GM19025 (cell line): ENCODE results near the gene SRC.

Source experiments
- ATAC-seq: cut with Tn5 transposase; IDR thresholded peaks from one replicate; pipeline ENCODE4 v1.9.1; 2021; ENCODE audit warnings: mild to moderate bottlenecking, low read depth, moderate library complexity; ENCODE audit not compliant: unreplicated experiment

The SRC gene

GRCh38 chr20:37345339-37346235 lies at the start of gene SRC:
Gene SRC, plus strand, starts transcription at chr20:37346140. Its CDS starts 38,014 bp downstream, at chr20:37384154.
- ATAC-seq = no peak

- ATAC-seq = no peak
Observed at GRCh38 chr20:37296371-37296770, 49.6 kb upstream of the SRC start.

GRCh38 chr20:37297066-37297736 lies 48.7 kb upstream of the SRC start:
- no peak for ATAC-seq

GRCh38 chr20:37298190-37298939 lies 47.6 kb upstream of the SRC start:
- no peak for ATAC-seq

- ATAC-seq = no peak
Observed at GRCh38 chr20:37299718-37300528, 46.0 kb upstream of the SRC start.

- ATAC-seq = no peak
Observed at GRCh38 chr20:37301120-37301519, 44.8 kb upstream of the SRC start.

- ATAC-seq = no peak
Observed at GRCh38 chr20:37301558-37301957, 44.4 kb upstream of the SRC start.

- no peak for ATAC-seq
Observed at GRCh38 chr20:37302981-37303380, 43.0 kb upstream of the SRC start.

- ATAC-seq = no peak
Observed at GRCh38 chr20:37303637-37304036, 42.3 kb upstream of the SRC start.

- no peak for ATAC-seq
Observed at GRCh38 chr20:37305079-37305478, 40.9 kb upstream of the SRC start.

- no peak for ATAC-seq
Observed at GRCh38 chr20:37305839-37306238, 40.1 kb upstream of the SRC start.

GRCh38 chr20:37308086-37309050 lies 37.6 kb upstream of the SRC start:
- ATAC-seq = peak; percentile 92

GRCh38 chr20:37309290-37309689 lies 36.6 kb upstream of the SRC start:
- no peak for ATAC-seq

- ATAC-seq = no peak
Observed at GRCh38 chr20:37309936-37310590, 35.9 kb upstream of the SRC start.

GRCh38 chr20:37310951-37311350 lies 35.0 kb upstream of the SRC start:
- no peak for ATAC-seq

GRCh38 chr20:37311710-37312355 lies 34.1 kb upstream of the SRC start:
- ATAC-seq = no peak

- no peak for ATAC-seq
Observed at GRCh38 chr20:37313546-37314091, 32.3 kb upstream of the SRC start.

GRCh38 chr20:37314099-37314498 lies 31.8 kb upstream of the SRC start:
- no peak for ATAC-seq
